GM12872 (cell line): ENCODE results near the gene ZNF12.

Source experiments
- CTCF ChIP-seq: IDR thresholded peaks from 3 replicates; pipeline ENCODE4 v1.5.1; 2011; ENCODE audit warnings: low read depth, mild to moderate bottlenecking, low read length, moderate library complexity; ENCODE audit not compliant: insufficient read depth

ZNF12 gene

GRCh38 chr7:6714360-6714759, 7.6 kb upstream of the ZNF12 start:
- TF ChIP-seq CTCF = no peak

GRCh38 chr7:6709808-6710207, 3.1 kb upstream of the ZNF12 start:
- TF ChIP-seq CTCF = no peak

- no peak for TF ChIP-seq CTCF
Measured at GRCh38 chr7:6708304-6708703, 1.6 kb upstream of the ZNF12 start.

GRCh38 chr7:6705959-6706665, 635 bp downstream of the ZNF12 start:
- TF ChIP-seq CTCF = no peak

- no peak for TF ChIP-seq CTCF
Measured at GRCh38 chr7:6701860-6702259, 4.9 kb downstream of the ZNF12 start.

GRCh38 chr7:6700793-6701192, 6.0 kb downstream of the ZNF12 start:
- no peak for TF ChIP-seq CTCF

- no peak for TF ChIP-seq CTCF
Measured at GRCh38 chr7:6691609-6692106, 15.1 kb downstream of the ZNF12 start.
